ENCODE results near the gene PITPNM3.

The PITPNM3 gene

GRCh38 chr17:6554342-6554741 lies 2.0 kb downstream of the PITPNM3 start:
- in situ Hi-C loops (cut with HindIII; ENCODE audit: low sequenced_read_pairs) = no loop called here

- in situ Hi-C loops (cut with HindIII; ENCODE audit: low sequenced_read_pairs) = no loop called here
Observed at GRCh38 chr17:6551869-6552531, 4.4 kb downstream of the PITPNM3 start.

GRCh38 chr17:6551356-6551755 lies 5.0 kb downstream of the PITPNM3 start:
- in situ Hi-C loops (cut with HindIII; ENCODE audit: low sequenced_read_pairs) = no loop called here

- in situ Hi-C loops (cut with HindIII; ENCODE audit: low sequenced_read_pairs) = no loop called here
Observed at GRCh38 chr17:6549384-6550036, 6.8 kb downstream of the PITPNM3 start.

GRCh38 chr17:6548578-6549330 lies 7.6 kb downstream of the PITPNM3 start:
- in situ Hi-C loops (cut with HindIII; ENCODE audit: low sequenced_read_pairs) = no loop called here

- in situ Hi-C loops (cut with HindIII; ENCODE audit: low sequenced_read_pairs) = no loop called here
Observed at GRCh38 chr17:6548034-6548433, 8.3 kb downstream of the PITPNM3 start.

- in situ Hi-C loops (cut with HindIII; ENCODE audit: low sequenced_read_pairs) = no loop called here
Observed at GRCh38 chr17:6547336-6547735, 9.0 kb downstream of the PITPNM3 start.

- in situ Hi-C loops (cut with HindIII; ENCODE audit: low sequenced_read_pairs) = no loop called here
Observed at GRCh38 chr17:6546069-6546718, 10.2 kb downstream of the PITPNM3 start.

- in situ Hi-C loops (cut with HindIII; ENCODE audit: low sequenced_read_pairs) = no loop called here
Observed at GRCh38 chr17:6545291-6545690, 11.1 kb downstream of the PITPNM3 start.

GRCh38 chr17:6544011-6544370 lies 12.4 kb downstream of the PITPNM3 start:
- in situ Hi-C loops (cut with HindIII; ENCODE audit: low sequenced_read_pairs) = no loop called here

- in situ Hi-C loops (cut with HindIII; ENCODE audit: low sequenced_read_pairs) = no loop called here
Observed at GRCh38 chr17:6543079-6544010, 13.0 kb downstream of the PITPNM3 start.

- in situ Hi-C loops (cut with HindIII; ENCODE audit: low sequenced_read_pairs) = no loop called here
Observed at GRCh38 chr17:6542577-6542976, 13.8 kb downstream of the PITPNM3 start.

GRCh38 chr17:6541886-6542285 lies 14.5 kb downstream of the PITPNM3 start:
- in situ Hi-C loops (cut with HindIII; ENCODE audit: low sequenced_read_pairs) = no loop called here

- in situ Hi-C loops (cut with HindIII; ENCODE audit: low sequenced_read_pairs) = no loop called here
Observed at GRCh38 chr17:6539871-6540270, 16.5 kb downstream of the PITPNM3 start.

GRCh38 chr17:6536566-6537065 lies 19.7 kb downstream of the PITPNM3 start:
- in situ Hi-C loops (cut with HindIII; ENCODE audit: low sequenced_read_pairs) = no loop called here

GRCh38 chr17:6536053-6536452 lies 20.3 kb downstream of the PITPNM3 start:
- in situ Hi-C loops (cut with HindIII; ENCODE audit: low sequenced_read_pairs) = no loop called here

- in situ Hi-C loops (cut with HindIII; ENCODE audit: low sequenced_read_pairs) = no loop called here
Observed at GRCh38 chr17:6534846-6535514, 21.4 kb downstream of the PITPNM3 start.

- in situ Hi-C loops (cut with HindIII; ENCODE audit: low sequenced_read_pairs) = no loop called here
Observed at GRCh38 chr17:6532441-6532885, 23.9 kb downstream of the PITPNM3 start.

GRCh38 chr17:6531575-6531974 lies 24.8 kb downstream of the PITPNM3 start:
- in situ Hi-C loops (cut with HindIII; ENCODE audit: low sequenced_read_pairs) = no loop called here

Data from DLD1 (cell line).